SU-DHL-6 (cell line): ENCODE measurements around the gene AMELX.

Source experiments
- H2AFZ ChIP-seq: fragments of 200-600 bp; sonication (generic); 2 replicates; pipeline ENCODE4 v1.6.1; 2014; ENCODE audit warnings: low read depth, mild to moderate bottlenecking, moderate library complexity, mixed read lengths, antibody characterized with exemption, low read length; ENCODE audit not compliant: severe bottlenecking
- H3F3A ChIP-seq: fragments of 200-600 bp; shearing (Covaris generic); 2 replicates; pipeline ENCODE4 v1.6.0; 2016; ENCODE audit warnings: antibody characterized with exemption, mild to moderate bottlenecking; ENCODE audit not compliant: insufficient read depth
- H3K27ac ChIP-seq: fragments of 200-600 bp; sonication (generic); 2 replicates; pipeline ENCODE4 v1.5.1; 2016; ENCODE audit warnings: low read depth, mild to moderate bottlenecking, low read length, moderate library complexity, mixed read lengths
- H3K27me3 ChIP-seq: fragments of 200-600 bp; sonication (generic), shearing (Covaris generic); 2 replicates; pipeline ENCODE4 v1.6.0; 2014; ENCODE audit warnings: mild to moderate bottlenecking, low read length
- H3K36me3 ChIP-seq: fragments of 200-600 bp; sonication (generic); 2 replicates; pipeline ENCODE4 v1.6.1; 2014; ENCODE audit warnings: mild to moderate bottlenecking, low read length, mixed read lengths
- H3K4me2 ChIP-seq: fragments of 300-600, 200-600 bp; shearing (Covaris generic), sonication (generic); 2 replicates; pipeline ENCODE4 v1.6.0; 2014; ENCODE audit warnings: low read length, low read depth, mild to moderate bottlenecking; ENCODE audit not compliant: poor library complexity, severe bottlenecking
- H3K4me3 ChIP-seq: fragments of 200-600 bp; sonication (generic); 2 replicates; pipeline ENCODE4 v1.5.1; 2014; ENCODE audit warnings: antibody characterized with exemption, low read length, mild to moderate bottlenecking, mixed read lengths; ENCODE audit not compliant: insufficient read depth, poor library complexity, severe bottlenecking
- H3K79me2 ChIP-seq: fragments of 200-600 bp; sonication (generic); 2 replicates; pipeline ENCODE4 v1.6.1; 2014; ENCODE audit warnings: mild to moderate bottlenecking, low read length, moderate library complexity; ENCODE audit not compliant: insufficient read depth
- H3K9ac ChIP-seq: fragments of 200-600 bp; sonication (generic); 2 replicates; pipeline ENCODE4 v1.7.0; 2014; ENCODE audit warnings: mild to moderate bottlenecking, low read length
- H3K9me2 ChIP-seq: fragments of 200-600 bp; sonication (generic); replicated peaks from 2 replicates; pipeline ENCODE4 v1.6.1; 2014; ENCODE audit warnings: low read length; ENCODE audit not compliant: insufficient read depth
- H3K9me3 ChIP-seq: fragments of 200-600 bp; sonication (generic); 2 replicates; pipeline ENCODE4 v1.6.1; 2014; ENCODE audit warnings: low read length, mixed read lengths; ENCODE audit not compliant: insufficient read depth
- H4K20me1 ChIP-seq: fragments of 200-600 bp; sonication (generic); 2 replicates; pipeline ENCODE4 v1.6.1; 2014; ENCODE audit warnings: low read depth, mild to moderate bottlenecking, antibody characterized with exemption, low read length, moderate library complexity, mixed read lengths
- EZH2phosphoT487 ChIP-seq: fragments of 200-600 bp; sonication (generic), shearing (Covaris generic); conservative IDR thresholded peaks from 2 replicates; pipeline ENCODE4 v1.6.1; 2018; ENCODE audit warnings: mild to moderate bottlenecking, antibody characterized with exemption, low read length, moderate library complexity, mixed read lengths
- TF ChIP-seq, protein P1 (sequence below): fragments of 200-600 bp; sonication (generic); IDR thresholded peaks from one replicate; pipeline ENCODE4 v1.5.1; 2017; ENCODE audit warnings: antibody characterized with exemption, mild to moderate bottlenecking, low read length, moderate library complexity; ENCODE audit not compliant: insufficient read depth, poor library complexity, severe bottlenecking

AMELX gene

DNA sequence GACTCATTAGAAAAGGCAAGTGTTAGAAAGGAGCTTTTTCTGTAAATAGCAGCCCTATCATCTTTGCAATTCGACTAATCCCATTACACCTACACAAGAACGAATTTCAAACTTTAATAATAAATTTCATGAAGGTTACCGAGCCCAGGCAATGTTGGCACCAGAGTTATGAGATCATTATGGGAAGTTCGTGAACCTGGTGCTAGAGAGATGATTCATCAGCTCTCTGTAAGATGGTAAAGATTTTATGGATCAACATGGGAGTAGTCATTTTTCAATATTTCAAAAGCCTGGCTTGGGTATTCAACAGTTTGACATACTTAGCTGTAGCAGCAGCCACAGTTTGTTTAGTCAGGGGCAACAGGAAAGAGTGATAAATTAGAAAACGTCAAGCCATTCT is 35.8 kb downstream of the AMELX start:
- TF ChIP-seq, protein P1, sequence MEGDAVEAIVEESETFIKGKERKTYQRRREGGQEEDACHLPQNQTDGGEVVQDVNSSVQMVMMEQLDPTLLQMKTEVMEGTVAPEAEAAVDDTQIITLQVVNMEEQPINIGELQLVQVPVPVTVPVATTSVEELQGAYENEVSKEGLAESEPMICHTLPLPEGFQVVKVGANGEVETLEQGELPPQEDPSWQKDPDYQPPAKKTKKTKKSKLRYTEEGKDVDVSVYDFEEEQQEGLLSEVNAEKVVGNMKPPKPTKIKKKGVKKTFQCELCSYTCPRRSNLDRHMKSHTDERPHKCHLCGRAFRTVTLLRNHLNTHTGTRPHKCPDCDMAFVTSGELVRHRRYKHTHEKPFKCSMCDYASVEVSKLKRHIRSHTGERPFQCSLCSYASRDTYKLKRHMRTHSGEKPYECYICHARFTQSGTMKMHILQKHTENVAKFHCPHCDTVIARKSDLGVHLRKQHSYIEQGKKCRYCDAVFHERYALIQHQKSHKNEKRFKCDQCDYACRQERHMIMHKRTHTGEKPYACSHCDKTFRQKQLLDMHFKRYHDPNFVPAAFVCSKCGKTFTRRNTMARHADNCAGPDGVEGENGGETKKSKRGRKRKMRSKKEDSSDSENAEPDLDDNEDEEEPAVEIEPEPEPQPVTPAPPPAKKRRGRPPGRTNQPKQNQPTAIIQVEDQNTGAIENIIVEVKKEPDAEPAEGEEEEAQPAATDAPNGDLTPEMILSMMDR = no peak
- no peak for TF ChIP-seq EZH2phosphoT487
- H3K4me2 ChIP-seq = no peak overlapping the region
- H2AFZ ChIP-seq = no peak overlapping the region
- no peaks in the 10 kb centered on the region for H3K27me3 ChIP-seq
- no peaks in the 10 kb centered on the region for H3K36me3 ChIP-seq
- no peaks in the 10 kb centered on the region for H3K9me3 ChIP-seq
- no peak overlapping the region for H3K9ac ChIP-seq
- H3K79me2 ChIP-seq = no peaks in the 10 kb centered on the region
- H3K4me3 ChIP-seq = no peak overlapping the region
- no peak overlapping the region for H3K27ac ChIP-seq
- no peaks in the 10 kb centered on the region for H4K20me1 ChIP-seq
- H3F3A ChIP-seq = no peaks in the 10 kb centered on the region
- H3K9me2 ChIP-seq = no peaks in the 10 kb centered on the region

DNA sequence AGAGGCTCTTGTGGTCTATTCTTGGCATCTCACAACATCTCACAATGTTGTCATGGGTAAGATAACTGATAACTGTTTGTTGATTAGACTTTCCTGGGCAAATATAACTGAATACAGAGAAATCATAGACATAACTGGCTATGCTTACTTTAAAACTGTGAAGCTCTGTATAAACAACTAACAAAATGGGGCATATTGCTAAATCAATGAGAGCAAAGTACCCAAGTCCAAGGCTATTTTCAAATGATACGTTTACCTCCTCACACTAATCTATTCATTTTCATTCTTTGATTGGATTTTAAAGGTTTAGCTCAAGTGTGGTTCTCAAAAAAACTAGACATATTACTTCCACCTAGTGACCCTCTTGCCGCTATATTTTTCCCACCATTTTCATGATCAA is 38.6 kb downstream of the AMELX start:
- no peak overlapping the region for H3K4me3 ChIP-seq
- H3K4me2 ChIP-seq = no peak overlapping the region
- no peaks in the 10 kb centered on the region for H3K27me3 ChIP-seq
- no peaks in the 10 kb centered on the region for H4K20me1 ChIP-seq
- H3F3A ChIP-seq = no peaks in the 10 kb centered on the region
- no peak overlapping the region for H2AFZ ChIP-seq
- no peaks in the 10 kb centered on the region for H3K36me3 ChIP-seq
- TF ChIP-seq, protein P1 = no peak
- TF ChIP-seq EZH2phosphoT487 = no peak
- H3K27ac ChIP-seq = no peak overlapping the region
- H3K9ac ChIP-seq = no peak overlapping the region
- H3K9me3 ChIP-seq = no peaks in the 10 kb centered on the region
- H3K9me2 ChIP-seq = no peaks in the 10 kb centered on the region
- no peaks in the 10 kb centered on the region for H3K79me2 ChIP-seq

- Histone ChIP-seq H3K9me3 (no peaks in the 10 kb centered on the region), H4K20me1 (no peaks in the 10 kb centered on the region), H3K9me2 (no peaks in the 10 kb centered on the region), H3K36me3 (no peaks in the 10 kb centered on the region), H3K79me2 (no peaks in the 10 kb centered on the region), H3K27me3 (no peaks in the 10 kb centered on the region), H3K27ac (no peak overlapping the region), H3F3A (no peaks in the 10 kb centered on the region), H3K9ac (no peak overlapping the region), H2AFZ (no peak overlapping the region), H3K4me2 (no peak overlapping the region), H3K4me3 (no peak overlapping the region)
- TF ChIP-seq EZH2phosphoT487 = no peak
- TF ChIP-seq, protein P1 = no peak
Measured at GRCh38 chrX:11334165-11334564, 41.0 kb downstream of the AMELX start.
